Mesendoderm (in vitro differentiated cells): ENCODE measurements around the gene GLIS1.

Experiments
- DNase-seq: peaks from one replicate; pipeline ENCODE4 v3.0.0; 2013
- H2AK5ac ChIP-seq: 2 replicates; pipeline ENCODE4 v1.6.1; 2013; ENCODE audit warnings: low read length, inconsistent platforms
- H2BK120ac ChIP-seq: 2 replicates; pipeline ENCODE4 v1.6.1; 2013; ENCODE audit warnings: low read depth, mild to moderate bottlenecking, low read length, moderate library complexity, mixed read lengths
- H2BK15ac ChIP-seq: replicated peaks from 2 replicates; pipeline ENCODE4 v1.6.1; 2013; ENCODE audit warnings: low read depth, mild to moderate bottlenecking, moderate library complexity
- H2BK5ac ChIP-seq: 2 replicates; pipeline ENCODE4 v1.6.1; 2013; ENCODE audit warnings: low read length, inconsistent platforms
- H3K18ac ChIP-seq: 2 replicates; pipeline ENCODE4 v1.6.1; 2013; ENCODE audit warnings: mild to moderate bottlenecking, low read length, mixed read lengths
- H3K23ac ChIP-seq: one replicate; pipeline ENCODE4 v1.6.1; 2013; ENCODE audit warnings: low read length
- H3K27ac ChIP-seq: 2 replicates; pipeline ENCODE4 v1.5.1; 2013; ENCODE audit warnings: low read depth, mild to moderate bottlenecking, inconsistent platforms, low read length, moderate library complexity
- H3K27me3 ChIP-seq: 2 replicates; pipeline ENCODE4 v1.6.1; 2013; ENCODE audit warnings: low read length, control low read depth, mild to moderate bottlenecking, inconsistent platforms; ENCODE audit not compliant: insufficient read depth, poor library complexity
- H3K36me3 ChIP-seq: 2 replicates; pipeline ENCODE4 v1.6.1; 2013; ENCODE audit warnings: low read length, inconsistent platforms; ENCODE audit not compliant: control insufficient read depth, insufficient read depth
- H3K4ac ChIP-seq: one replicate; pipeline ENCODE4 v1.6.1; 2013; ENCODE audit warnings: low read depth, mild to moderate bottlenecking, low read length, moderate library complexity
- H3K4me1 ChIP-seq: 2 replicates; pipeline ENCODE4 v1.6.1; 2013; ENCODE audit warnings: low read depth, low read length, inconsistent platforms; ENCODE audit not compliant: control insufficient read depth
- H3K4me2 ChIP-seq: 2 replicates; pipeline ENCODE4 v1.6.1; 2013; ENCODE audit warnings: low read length
- H3K4me3 ChIP-seq: 2 replicates; pipeline ENCODE4 v1.5.1; 2013; ENCODE audit warnings: mild to moderate bottlenecking, low read length
- H3K56ac ChIP-seq: one replicate; pipeline ENCODE4 v1.6.1; 2013; ENCODE audit warnings: low read length
- H3K79me1 ChIP-seq: 2 replicates; pipeline ENCODE4 v1.6.1; 2013; ENCODE audit warnings: low read length, inconsistent platforms
- H3K79me2 ChIP-seq: 2 replicates; pipeline ENCODE4 v1.6.1; 2013; ENCODE audit warnings: mild to moderate bottlenecking, low read length; ENCODE audit not compliant: control insufficient read depth, insufficient read depth
- H3K9ac ChIP-seq: 2 replicates; pipeline ENCODE4 v1.6.1; 2013; ENCODE audit warnings: low read length, inconsistent platforms
- H4K5ac ChIP-seq: one replicate; pipeline ENCODE4 v1.6.1; 2013; ENCODE audit warnings: low read length
- H4K8ac ChIP-seq: one replicate; pipeline ENCODE4 v1.6.1; 2013; ENCODE audit warnings: low read depth, mild to moderate bottlenecking, control low read depth, low read length, moderate library complexity
- WGBS: extraction: QIAGEN DNeasy Blood & Tissue Kit; methylation state at CpG from one replicate; pipeline ENCODE4 v1.1.7; 2013; ENCODE audit warnings: low lambda C conversion rate, missing lambda C conversion rate; ENCODE audit not compliant: insufficient coverage; ENCODE audit errors: extremely low coverage; 5-methylcytosine and 5-hydroxymethylcytosine counted together

The GLIS1 gene

GRCh38 chr1:53546409-53547155 is 192.4 kb downstream of the GLIS1 start:
- H3K4me3 ChIP-seq = no peak overlapping the region
- H3K36me3 ChIP-seq = no peaks in the 10 kb centered on the region
- H3K4ac ChIP-seq = no peak overlapping the region
- H4K8ac ChIP-seq = no peak overlapping the region
- H2BK5ac ChIP-seq = no peak overlapping the region
- no peak overlapping the region for H3K23ac ChIP-seq
- no peak overlapping the region for H3K4me2 ChIP-seq
- no peak overlapping the region for H2BK15ac ChIP-seq
- H3K56ac ChIP-seq = no peak overlapping the region
- no peaks in the 10 kb centered on the region for H3K79me2 ChIP-seq
- no peak overlapping the region for H4K5ac ChIP-seq
- no CpG with 5 or more reads among the region's 13 CpGs for WGBS
- H3K18ac ChIP-seq = no peak overlapping the region
- DNase-seq = no peak
- no peak overlapping the region for H2AK5ac ChIP-seq
- H3K79me1 ChIP-seq = no peaks in the 10 kb centered on the region
- H3K4me1 ChIP-seq = peaks cover 3% of the 10 kb centered on the region
- no peaks in the 10 kb centered on the region for H3K27me3 ChIP-seq
- H3K27ac ChIP-seq = no peak overlapping the region
- H3K9ac ChIP-seq = no peak overlapping the region
- H2BK120ac ChIP-seq = no peak overlapping the region

- Histone ChIP-seq H3K4me3 (no peak overlapping the region), H4K5ac (no peak overlapping the region), H3K4me1 (peaks cover 3% of the 10 kb centered on the region), H3K79me1 (no peaks in the 10 kb centered on the region), H2BK15ac (no peak overlapping the region), H4K8ac (no peak overlapping the region), H3K36me3 (no peaks in the 10 kb centered on the region), H3K23ac (no peak overlapping the region), H3K4ac (no peak overlapping the region), H2BK120ac (no peak overlapping the region), H3K56ac (no peak overlapping the region), H3K18ac (no peak overlapping the region), H3K9ac (no peak overlapping the region), H3K27ac (no peak overlapping the region), H3K4me2 (no peak overlapping the region), H3K79me2 (no peaks in the 10 kb centered on the region), H2BK5ac (no peak overlapping the region), H3K27me3 (no peaks in the 10 kb centered on the region), H2AK5ac (no peak overlapping the region)
- DNase-seq = no peak
- WGBS = no CpG with 5 or more reads among the region's 17 CpGs
Measured at GRCh38 chr1:53545663-53546408, 193.1 kb downstream of the GLIS1 start.

- H2AK5ac ChIP-seq = no peak overlapping the region
- H2BK15ac ChIP-seq = no peak overlapping the region
- no peak overlapping the region for H3K56ac ChIP-seq
- H3K4ac ChIP-seq = no peak overlapping the region
- H3K79me2 ChIP-seq = no peaks in the 10 kb centered on the region
- no peak overlapping the region for H2BK120ac ChIP-seq
- no peak overlapping the region for H3K4me3 ChIP-seq
- no peak overlapping the region for H3K18ac ChIP-seq
- no peaks in the 10 kb centered on the region for H3K79me1 ChIP-seq
- no peak overlapping the region for H3K4me2 ChIP-seq
- H2BK5ac ChIP-seq = no peak overlapping the region
- no peaks in the 10 kb centered on the region for H3K36me3 ChIP-seq
- no peak overlapping the region for H4K5ac ChIP-seq
- no peak overlapping the region for H3K23ac ChIP-seq
- H3K27ac ChIP-seq = no peak overlapping the region
- no peak overlapping the region for H4K8ac ChIP-seq
- H3K4me1 ChIP-seq = peaks cover 1% of the 10 kb centered on the region
- DNase-seq = no peak
- no peak overlapping the region for H3K9ac ChIP-seq
- no CpG with 5 or more reads among the region's 6 CpGs for WGBS
- H3K27me3 ChIP-seq = no peaks in the 10 kb centered on the region
Measured at GRCh38 chr1:53544728-53545515, 194.0 kb downstream of the GLIS1 start.

GRCh38 chr1:53543778-53544695 is 194.9 kb downstream of the GLIS1 start:
- H2AK5ac ChIP-seq = no peak overlapping the region
- WGBS = no CpG with 5 or more reads among the region's 24 CpGs
- no peak overlapping the region for H3K9ac ChIP-seq
- no peak overlapping the region for H3K56ac ChIP-seq
- H3K4ac ChIP-seq = no peak overlapping the region
- no peaks in the 10 kb centered on the region for H3K27me3 ChIP-seq
- H4K8ac ChIP-seq = no peak overlapping the region
- no peak overlapping the region for H3K18ac ChIP-seq
- H3K27ac ChIP-seq = no peak overlapping the region
- H2BK15ac ChIP-seq = no peak overlapping the region
- no peak overlapping the region for H3K23ac ChIP-seq
- no peak overlapping the region for H3K4me2 ChIP-seq
- no peak for DNase-seq
- no peak overlapping the region for H2BK5ac ChIP-seq
- no peaks in the 10 kb centered on the region for H3K4me1 ChIP-seq
- no peak overlapping the region for H3K4me3 ChIP-seq
- H3K79me1 ChIP-seq = no peaks in the 10 kb centered on the region
- H2BK120ac ChIP-seq = no peak overlapping the region
- no peaks in the 10 kb centered on the region for H3K36me3 ChIP-seq
- H4K5ac ChIP-seq = no peak overlapping the region
- H3K79me2 ChIP-seq = no peaks in the 10 kb centered on the region

GRCh38 chr1:53543130-53543777 is 195.7 kb downstream of the GLIS1 start:
- no peak overlapping the region for H3K27ac ChIP-seq
- no peak overlapping the region for H3K56ac ChIP-seq
- H3K9ac ChIP-seq = no peak overlapping the region
- H2AK5ac ChIP-seq = no peak overlapping the region
- no peak overlapping the region for H3K4me2 ChIP-seq
- no peak overlapping the region for H4K5ac ChIP-seq
- no peak overlapping the region for H4K8ac ChIP-seq
- H3K4me1 ChIP-seq = no peaks in the 10 kb centered on the region
- no peak overlapping the region for H3K23ac ChIP-seq
- H2BK15ac ChIP-seq = no peak overlapping the region
- no peak overlapping the region for H2BK120ac ChIP-seq
- H3K79me2 ChIP-seq = no peaks in the 10 kb centered on the region
- H3K79me1 ChIP-seq = no peaks in the 10 kb centered on the region
- no peaks in the 10 kb centered on the region for H3K27me3 ChIP-seq
- H3K4ac ChIP-seq = no peak overlapping the region
- no peak overlapping the region for H3K4me3 ChIP-seq
- no peak overlapping the region for H3K18ac ChIP-seq
- no peaks in the 10 kb centered on the region for H3K36me3 ChIP-seq
- no peak overlapping the region for H2BK5ac ChIP-seq
- no CpG with 5 or more reads among the region's 14 CpGs for WGBS
- DNase-seq = no peak
